GM18907 (cell line): ENCODE measurements around the gene DDX47.
A peak's percentile ranks its signal among the peaks of the same experiment; 100 is the strongest.
"Not testable (repeated sequence)": the region's sequence is repeated elsewhere in the genome, so short reads cannot be mapped to it uniquely, and the experiment has no call there.

Experiments used
- ATAC-seq: cut with Tn5 transposase; IDR thresholded peaks from one replicate; pipeline ENCODE4 v1.9.1; 2021; ENCODE audit warnings: mild to moderate bottlenecking, moderate library complexity; ENCODE audit not compliant: unreplicated experiment

DDX47 gene

GRCh38 chr12:12796928-12797793, 16.0 kb upstream of the DDX47 start:
- no peak for ATAC-seq

GRCh38 chr12:12797794-12798152, 15.4 kb upstream of the DDX47 start:
- no peak for ATAC-seq

- no peak for ATAC-seq
Measured at GRCh38 chr12:12798480-12798879, 14.7 kb upstream of the DDX47 start.

- ATAC-seq: no peak
Measured at GRCh38 chr12:12799163-12799920, 13.8 kb upstream of the DDX47 start.

- no peak for ATAC-seq
Measured at GRCh38 chr12:12800406-12801180, 12.6 kb upstream of the DDX47 start.

DNA sequence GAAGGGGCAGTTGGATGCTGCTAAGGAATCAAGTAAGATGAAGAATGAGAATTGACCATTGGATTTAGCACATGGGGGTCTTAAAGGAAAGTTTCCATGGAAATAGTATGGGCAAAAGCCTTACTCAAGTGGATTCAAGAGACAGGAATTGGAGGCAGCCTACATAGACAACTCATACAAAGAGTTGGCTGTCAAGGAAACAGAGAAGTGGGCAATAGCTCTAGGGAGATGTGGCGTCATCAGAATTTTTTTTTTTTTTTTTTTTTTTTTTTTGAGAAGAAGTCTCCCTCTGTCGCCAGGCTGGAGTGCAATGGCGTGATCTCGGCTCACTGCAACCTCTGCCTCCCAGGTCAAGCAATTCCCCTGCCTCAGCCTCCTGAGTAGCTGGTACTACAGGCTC, 11.5 kb upstream of the DDX47 start:
- ATAC-seq: not testable (repeated sequence)

DNA sequence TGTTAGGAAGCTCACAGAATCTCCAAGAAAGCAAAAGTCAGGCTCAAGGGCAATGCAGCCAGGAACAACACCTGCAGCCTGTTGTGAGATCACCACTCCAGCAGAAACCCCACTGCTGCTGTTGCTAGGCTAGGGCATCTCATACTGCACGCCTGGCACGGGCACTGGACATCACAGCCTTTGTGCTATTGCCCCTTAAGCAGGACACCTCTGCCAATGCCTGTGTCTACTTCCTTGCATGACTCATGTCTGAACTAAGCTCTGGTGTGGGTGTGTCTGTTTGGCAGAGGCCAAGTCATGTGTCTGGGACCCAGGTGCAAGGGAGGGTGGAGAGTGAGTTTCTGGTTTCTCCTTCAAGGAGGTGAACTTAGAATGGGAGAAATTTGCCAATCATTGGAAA, 10.0 kb upstream of the DDX47 start:
- peak; percentile 90 for ATAC-seq

DNA sequence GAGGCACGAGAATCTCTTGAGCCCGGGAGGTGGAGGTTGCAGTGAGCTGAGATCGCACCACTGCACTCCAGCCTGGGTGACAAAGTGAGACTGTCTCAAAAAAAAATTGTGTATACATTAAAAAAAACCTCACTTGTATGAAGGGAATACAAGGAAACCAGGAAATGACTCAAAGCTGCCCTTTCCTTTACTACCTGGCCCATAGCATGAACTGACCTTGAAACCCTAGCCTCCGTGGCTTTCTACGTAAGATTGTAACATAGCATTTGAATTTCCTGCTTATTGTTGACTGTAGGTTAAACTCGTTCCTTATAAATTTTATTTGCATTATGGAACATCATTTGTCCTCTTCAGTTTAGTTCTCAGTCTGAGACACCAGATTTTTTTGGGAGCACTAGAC, 9.1 kb upstream of the DDX47 start:
- no peak for ATAC-seq

DNA sequence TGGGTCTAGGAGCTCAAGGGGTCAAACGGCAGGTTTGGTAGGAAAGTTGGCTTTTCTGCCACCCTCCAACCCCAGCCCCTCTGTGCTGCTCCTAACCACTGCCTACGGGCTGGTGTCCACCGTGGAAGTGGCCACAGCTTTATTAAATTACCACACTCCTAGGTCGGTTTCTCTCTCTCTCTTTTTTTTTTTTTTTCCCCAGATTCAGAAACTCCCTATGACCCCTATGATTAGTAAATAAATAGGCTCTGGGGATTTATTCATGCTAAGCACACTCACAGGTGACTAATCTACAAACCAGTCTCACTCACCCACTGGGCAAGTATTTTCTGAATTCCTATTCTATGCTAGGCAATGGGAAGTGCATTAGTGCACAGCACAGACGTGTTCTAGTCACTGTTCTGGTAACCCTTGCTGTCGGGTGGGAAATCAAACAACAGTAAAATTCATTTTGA, 8.7 kb upstream of the DDX47 start:
- no peak for ATAC-seq

GRCh38 chr12:12806784-12807516, 6.2 kb upstream of the DDX47 start:
- no peak for ATAC-seq

DNA sequence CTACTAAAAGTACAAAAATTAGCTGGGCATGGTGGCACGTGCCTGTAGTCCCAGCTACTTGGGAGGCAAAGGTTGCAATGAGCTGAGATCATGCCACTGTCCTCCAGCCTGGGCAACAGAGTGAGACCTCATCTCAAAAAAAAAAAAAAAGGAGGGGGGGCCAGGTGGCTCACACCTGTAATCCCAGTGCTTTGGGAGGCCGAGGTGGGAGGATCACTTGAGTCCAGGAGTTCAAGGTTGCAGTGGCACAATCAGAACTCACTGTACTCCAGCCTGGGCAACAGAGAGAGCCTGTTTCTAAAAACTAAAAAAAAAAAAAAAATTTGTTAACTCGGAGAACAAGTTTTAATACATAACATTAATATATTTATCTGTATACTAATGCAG, 5.6 kb upstream of the DDX47 start:
- not testable (repeated sequence) for ATAC-seq

GRCh38 chr12:12807970-12808702, 5.0 kb upstream of the DDX47 start:
- ATAC-seq: peak; percentile 70

GRCh38 chr12:12810553-12811021, 2.6 kb upstream of the DDX47 start:
- ATAC-seq: no peak

DNA sequence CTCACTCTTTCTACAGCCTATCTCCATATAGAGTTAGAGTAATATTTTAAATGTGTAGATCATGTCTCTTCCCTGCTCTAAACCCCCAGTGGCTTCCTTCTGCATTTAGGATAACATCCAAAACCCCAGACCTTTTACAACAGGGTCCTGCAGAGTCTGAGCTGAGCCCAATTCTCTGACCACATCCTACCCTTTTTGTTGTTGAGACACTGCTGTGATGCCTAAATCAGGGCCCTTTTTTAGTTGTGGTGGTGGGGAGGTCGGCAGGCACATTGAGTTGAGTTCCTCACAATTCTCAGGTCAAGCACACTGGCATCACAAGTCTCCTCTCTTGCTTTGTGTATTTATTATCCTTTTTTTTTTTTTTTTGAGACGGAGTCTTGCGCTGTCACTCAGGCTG, 1.8 kb upstream of the DDX47 start:
- no peak for ATAC-seq

GRCh38 chr12:12812174-12812573, 972 bp upstream of the DDX47 start:
- no peak for ATAC-seq

DNA sequence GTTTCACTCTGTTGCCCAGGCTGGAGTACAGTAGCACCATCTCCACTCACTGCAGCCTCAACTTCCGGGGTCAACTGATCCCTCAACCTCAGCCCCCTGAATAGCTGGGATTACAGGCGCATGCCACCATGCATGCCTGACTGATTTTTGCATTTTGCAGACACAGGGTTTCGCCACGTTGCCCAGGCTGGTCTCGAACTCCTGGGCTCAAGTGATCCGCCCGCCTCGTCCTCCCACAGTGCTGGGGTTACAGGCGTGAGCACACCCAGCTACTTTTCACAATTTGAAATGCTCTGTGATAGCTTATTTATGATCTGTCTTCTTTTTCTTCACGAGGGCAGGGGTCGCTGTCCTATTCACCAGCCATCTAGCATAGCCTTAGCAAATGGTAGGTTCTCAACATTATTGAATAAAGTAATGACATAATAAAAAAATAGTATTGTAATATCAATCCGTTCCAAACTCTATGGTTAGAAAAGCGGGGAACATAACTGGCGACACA, 477 bp upstream of the DDX47 start:
- no peak for ATAC-seq

GRCh38 chr12:12817616-12818015, 4.5 kb downstream of the DDX47 start:
- ATAC-seq: no peak

DNA sequence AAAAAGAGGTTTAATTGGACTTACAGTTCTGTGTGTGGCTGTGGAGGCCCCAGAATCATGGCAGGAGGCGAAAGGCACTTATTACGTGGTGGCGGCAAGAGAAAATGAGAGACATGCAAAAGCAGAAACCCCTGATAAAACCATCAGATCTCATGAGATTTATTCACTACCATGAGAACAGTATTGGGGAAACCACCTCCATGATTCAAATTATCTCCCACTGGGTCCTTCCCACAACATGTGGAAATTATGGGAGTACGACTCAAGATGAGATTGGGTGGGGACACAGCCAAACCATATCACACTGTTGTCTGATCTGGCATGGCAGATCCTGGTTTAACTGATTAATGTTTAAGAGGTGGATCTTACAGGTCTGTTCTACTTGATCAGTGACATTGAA, 5.6 kb downstream of the DDX47 start:
- no peak for ATAC-seq

DNA sequence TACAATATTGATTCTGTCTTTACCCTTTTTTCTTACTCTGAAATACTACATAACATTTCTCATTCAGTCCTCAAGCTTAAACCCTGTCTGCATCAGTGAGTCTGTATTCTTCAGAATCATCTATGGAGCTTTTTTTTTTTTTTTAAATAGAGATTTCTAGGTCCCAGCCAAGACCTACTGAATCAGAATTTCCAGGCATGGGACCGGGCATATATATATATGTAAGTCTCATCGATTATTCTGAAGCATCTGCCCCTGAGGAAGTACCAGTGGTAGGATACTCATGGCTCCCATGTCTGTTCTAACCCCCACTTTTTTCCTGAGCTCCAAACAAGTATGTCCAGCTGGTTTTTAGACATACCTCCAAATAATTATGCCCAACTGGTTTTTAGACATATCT, 6.1 kb downstream of the DDX47 start:
- ATAC-seq: no peak
